ENCODE data around the gene NR1H3.
"Not testable (repeated sequence)": the region's sequence is repeated elsewhere in the genome, so short reads cannot be mapped to it uniquely, and the experiment has no call there.

Gene NR1H3

GRCh38 chr11:47257517-47258316, at the start of gene NR1H3:
TSS of gene NR1H3 (plus strand) at chr11:47257996. CDS start at chr11:47259217, 1,221 bp downstream.
- H3K27ac ChIP-seq: no peak within 1 kb of the TSS
- TF ChIP-seq CTCF (conservative IDR thresholded peaks at IDR 0.05): no peak
- TF ChIP-seq ZFX (IDR thresholded peaks at IDR 0.05): no peak

- not testable (repeated sequence) for H3K27ac ChIP-seq
Observed at GRCh38 chr11:47208008-47208552, 49.7 kb upstream of the NR1H3 start.

GRCh38 chr11:47208628-47209027, 49.2 kb upstream of the NR1H3 start:
- no peak overlapping the region for H3K27ac ChIP-seq

GRCh38 chr11:47212938-47213337, 44.9 kb upstream of the NR1H3 start:
- TF ChIP-seq ZFX (IDR thresholded peaks at IDR 0.05) (no peak), CTCF (conservative IDR thresholded peaks at IDR 0.05) (no peak)
- H3K27ac ChIP-seq: peak overlapping the region; percentile 94

More at GRCh38 chr11:47208628-47209027, 49.2 kb upstream of the NR1H3 start:
- no peak for TF ChIP-seq ZFX (IDR thresholded peaks at IDR 0.05)
- no peak for TF ChIP-seq CTCF (conservative IDR thresholded peaks at IDR 0.05)

- H3K27ac ChIP-seq: peak overlapping the region; percentile 94
- TF ChIP-seq ZFX (IDR thresholded peaks at IDR 0.05) (no peak), CTCF (conservative IDR thresholded peaks at IDR 0.05) (no peak)
Observed at GRCh38 chr11:47213950-47214565, 43.7 kb upstream of the NR1H3 start.

GRCh38 chr11:47215366-47215910, 42.4 kb upstream of the NR1H3 start:
- peak overlapping the region; percentile 94 for H3K27ac ChIP-seq
- no peak for TF ChIP-seq CTCF (conservative IDR thresholded peaks at IDR 0.05)
- TF ChIP-seq ZFX (IDR thresholded peaks at IDR 0.05): no peak

GRCh38 chr11:47216121-47216798, 41.5 kb upstream of the NR1H3 start:
- H3K27ac ChIP-seq: peak overlapping the region; percentile 94
- TF ChIP-seq CTCF (conservative IDR thresholded peaks at IDR 0.05) (no peak), ZFX (IDR thresholded peaks at IDR 0.05) (no peak)

Data from C4-2B (cell line).